SK-N-SH (cell line): ENCODE results near the gene ACTR1A. TPM values are rescaled to one million over a fixed set of nuclear protein-coding genes. Genes with fewer than 3 reads are reported as not detected.

Experiments used
- CTCF ChIA-PET: fragments of 300-600, 350-600 bp; formaldehyde crosslinking; extraction: SDS; loops from one replicate; lab custom pipeline; 2021; lab: Yijun Ruan, JAX
- POLR2A ChIA-PET: fragments of 350-600 bp; sonication (Branson Sonifier 250); formaldehyde crosslinking; extraction: SDS; loops from one replicate; lab custom pipeline; 2020; ENCODE audit warnings: antibody characterized with exemption, inconsistent platforms; lab: Yijun Ruan, JAX
- DNase-seq: peaks from one replicate; pipeline ENCODE4 v3.0.0; 2012
- H2AFZ ChIP-seq: fragments of 200-600 bp; sonication (generic); 2 replicates; pipeline ENCODE4 v1.8.1; 2016; ENCODE audit warnings: antibody characterized with exemption, mild to moderate bottlenecking, low read depth
- H3F3A ChIP-seq: fragments of 200-600 bp; sonication (generic); replicated peaks from 2 replicates; pipeline ENCODE3; 2016; ENCODE audit warnings: antibody characterized with exemption, mild to moderate bottlenecking; ENCODE audit not compliant: insufficient read depth
- H3K27ac ChIP-seq, 2 experiments: fragments of 200-500 bp in 1 of 2; fragments of 200-600 bp in 1 of 2; sonication (Bioruptor generic) in 1 of 2; sonication (generic), shearing (Covaris generic) in 1 of 2; 2 replicates each; pipeline versions ENCODE4 v1.5.1 to v1.6.1; 2014 to 2016; ENCODE audit warnings: low read depth in 2 of 2, inconsistent platforms in 1 of 2, low read length in 1 of 2, mild to moderate bottlenecking in 1 of 2, mixed read lengths in 1 of 2
- H3K27me3 ChIP-seq: fragments of 200-600 bp; sonication (generic), shearing (Covaris generic); 2 replicates; pipeline ENCODE4 v1.6.1; 2016; ENCODE audit warnings: mixed run types; ENCODE audit not compliant: insufficient read depth
- H3K36me3 ChIP-seq, 2 experiments: fragments of 200-500 bp in 1 of 2; fragments of 200-600 bp in 1 of 2; sonication (Bioruptor generic) in 1 of 2; sonication (generic) in 1 of 2; replicated peaks in 1 of 2; 2 replicates each; pipeline versions ENCODE3 to v1.5.1; 2014 to 2016; ENCODE audit warnings: low read length in 1 of 2, mild to moderate bottlenecking in 1 of 2; ENCODE audit not compliant: insufficient read depth in 2 of 2, control insufficient read depth in 1 of 2
- H3K4me1 ChIP-seq, 2 experiments: fragments of 200-500 bp in 1 of 2; fragments of 200-600 bp in 1 of 2; sonication (Bioruptor generic) in 1 of 2; sonication (generic), shearing (Covaris generic) in 1 of 2; 2 replicates each; pipeline versions ENCODE4 v1.5.1 to v1.6.1; 2014 to 2016; ENCODE audit warnings: low read depth in 1 of 2, low read length in 1 of 2, mixed run types in 1 of 2; ENCODE audit not compliant: insufficient read depth in 2 of 2, control insufficient read depth in 1 of 2
- H3K4me2 ChIP-seq: fragments of 200-600 bp; sonication (generic), shearing (Covaris generic); 2 replicates; pipeline ENCODE4 v1.6.1; 2017; ENCODE audit warnings: mixed run types
- H3K4me3 ChIP-seq, 2 experiments: fragments of 200-500 bp in 1 of 2; fragments of 200-600 bp in 1 of 2; sonication (Bioruptor generic) in 1 of 2; sonication (generic), shearing (Covaris generic) in 1 of 2; 2 replicates each; pipeline versions ENCODE4 v1.5.1 to v1.8.1; 2014 to 2016; ENCODE audit warnings: low read depth in 2 of 2, inconsistent platforms in 1 of 2, low read length in 1 of 2, mild to moderate bottlenecking in 1 of 2, mixed read lengths in 1 of 2, moderate library complexity in 1 of 2
- H3K79me2 ChIP-seq: fragments of 200-600 bp; sonication (generic); 2 replicates; pipeline ENCODE4 v1.8.1; 2017; ENCODE audit warnings: mild to moderate bottlenecking; ENCODE audit not compliant: insufficient read depth
- H3K9ac ChIP-seq: fragments of 200-600 bp; sonication (generic); 2 replicates; pipeline ENCODE4 v1.6.1; 2017; ENCODE audit warnings: mixed run types
- H3K9me2 ChIP-seq: fragments of 200-600 bp; sonication (generic); 2 replicates; pipeline ENCODE4 v1.6.1; 2017; ENCODE audit warnings: mixed run types
- H3K9me3 ChIP-seq: fragments of 200-600 bp; sonication (generic); 2 replicates; pipeline ENCODE4 v1.6.1; 2017; ENCODE audit warnings: mixed run types, mild to moderate bottlenecking, moderate library complexity
- H4K20me1 ChIP-seq: fragments of 200-600 bp; sonication (generic); 2 replicates; pipeline ENCODE4 v1.6.1; 2017; ENCODE audit warnings: mild to moderate bottlenecking, mixed run types; ENCODE audit not compliant: insufficient read depth
- CHD2 ChIP-seq: fragments of 150-350 bp; IDR thresholded peaks from 2 replicates; pipeline ENCODE4 v1.6.1; 2018; ENCODE audit warnings: low read length; ENCODE audit not compliant: partially characterized antibody
- FOSL2 ChIP-seq: IDR thresholded peaks from 2 replicates; pipeline ENCODE4 v1.4.0; 2012; ENCODE audit warnings: low read depth, mild to moderate bottlenecking, moderate library complexity, borderline replicate concordance
- FOXM1 ChIP-seq: IDR thresholded peaks from 2 replicates; pipeline ENCODE4 v1.4.0; 2012; ENCODE audit warnings: low read depth, mild to moderate bottlenecking
- GATA2 ChIP-seq: sonication (generic); formaldehyde crosslinking; IDR thresholded peaks from 2 replicates; pipeline ENCODE4 v1.5.0; 2020; ENCODE audit warnings: mild to moderate bottlenecking, missing genetic modification reagents
- IRF3 ChIP-seq: fragments of 150-350 bp; IDR thresholded peaks from 2 replicates; pipeline ENCODE4 v1.6.1; 2016; ENCODE audit warnings: mild to moderate bottlenecking, low read depth, low read length
- MEF2A ChIP-seq: IDR thresholded peaks from 2 replicates; pipeline ENCODE4 v1.4.0; 2012; ENCODE audit warnings: low read depth, borderline replicate concordance
- NFIC ChIP-seq: IDR thresholded peaks from 2 replicates; pipeline ENCODE4 v1.4.0; 2012; ENCODE audit warnings: borderline replicate concordance
- RAD21 ChIP-seq: IDR thresholded peaks from 2 replicates; pipeline ENCODE4 v1.6.1; 2012; ENCODE audit warnings: mild to moderate bottlenecking, low read length
- REST ChIP-seq: IDR thresholded peaks from 2 replicates; pipeline ENCODE4 v1.6.1; 2012; ENCODE audit warnings: mild to moderate bottlenecking, low read depth, low read length, moderate library complexity
- RXRA ChIP-seq: IDR thresholded peaks from 2 replicates; pipeline ENCODE4 v1.4.0; 2012; ENCODE audit warnings: low read depth, mild to moderate bottlenecking, borderline replicate concordance
- SMC3 ChIP-seq: IDR thresholded peaks from 2 replicates; pipeline ENCODE4 v1.6.1; 2012; ENCODE audit warnings: low read depth, low read length, improper control_type of control experiment
- TCF12 ChIP-seq: IDR thresholded peaks from 2 replicates; pipeline ENCODE4 v1.4.0; 2012
- USF1 ChIP-seq: IDR thresholded peaks from 2 replicates; pipeline ENCODE4 v1.4.0; 2012; ENCODE audit warnings: low read depth, borderline replicate concordance
- USF2 ChIP-seq: fragments of 150-350 bp; IDR thresholded peaks from 2 replicates; pipeline ENCODE4 v1.6.1; 2017; ENCODE audit warnings: antibody characterized with exemption, low read length, low read depth, borderline replicate concordance
- YY1 ChIP-seq: IDR thresholded peaks from 2 replicates; pipeline ENCODE4 v1.4.0; 2012; ENCODE audit warnings: low read depth, mild to moderate bottlenecking
- WGBS: methylation state at CpG from one replicate; pipeline ENCODE4 v1.1.6; 2017; ENCODE audit warnings: low lambda C conversion rate; 5-methylcytosine and 5-hydroxymethylcytosine counted together
- polyA plus RNA-seq, 3 experiments: library from polyadenylated mRNA; depleted of rRNA; stranded (reverse); fragments of >200 nt; gene quantifications; 2 replicates each; pipeline ENCODE4 v1.2.3, GENCODE V29; 2012

ACTR1A gene
- polyA plus RNA-seq, 1 of the 3 experiments (the other 2 are of a cell fraction): 106 TPM

GRCh38 chr10:102522874-102523249 lies 20.4 kb upstream of the ACTR1A start (continued):
- no peak for TF ChIP-seq FOXM1
- no peak for TF ChIP-seq FOSL2
- no peak for TF ChIP-seq USF2
- TF ChIP-seq IRF3: no peak
- no peak for TF ChIP-seq SMC3
- TF ChIP-seq, all 33 proteins: peak for 0

- Histone ChIP-seq H3K27ac (no peak overlapping the region), H3K4me2 (no peak overlapping the region), H3K79me2 (peaks cover 9% of the 10 kb centered on the region; the same call in 1 of the 2 replicates), H3K4me3 (no peak overlapping the region), H3K36me3 (no peaks in the 10 kb centered on the region), H2AFZ (no peak overlapping the region), H3K9me3 (no peaks in the 10 kb centered on the region), H4K20me1 (no peaks in the 10 kb centered on the region), H3K9me2 (no peaks in the 10 kb centered on the region), H3K4me1 (peaks cover 2 to 10% of the 10 kb centered on the region in 2 experiments; a peak in 1 of 4 replicates), H3K27me3 (no peaks in the 10 kb centered on the region), H3F3A (peaks cover 7% of the 10 kb centered on the region), H3K9ac (no peak overlapping the region)
- CTCF ChIA-PET: interaction anchor here (1.5 kb wide), 1 partner anchor 64 kb away, joined by 6 read pairs; no protein-coding TSS in a partner anchor
- no peak for DNase-seq
- POLR2A ChIA-PET: interaction anchor here (1.8 kb wide), 1 partner anchor 14 kb away, joined by 6 read pairs; no protein-coding TSS in a partner anchor
- TF ChIP-seq NFIC: no peak
- TF ChIP-seq USF1: no peak
- TF ChIP-seq GATA2 (CRISPR knock-in tag): no peak
- TF ChIP-seq TCF12: no peak
- TF ChIP-seq REST: no peak
- TF ChIP-seq FOSL2: no peak
- TF ChIP-seq RXRA: no peak
- no peak for TF ChIP-seq IRF3
- TF ChIP-seq MEF2A: no peak
- no peak for TF ChIP-seq YY1
- TF ChIP-seq RAD21: no peak
- TF ChIP-seq CHD2: no peak
- TF ChIP-seq SMC3: no peak
- 94% methylated on average over 12 of the region's 12 CpGs for WGBS
Measured at GRCh38 chr10:102519246-102519825, 16.8 kb upstream of the ACTR1A start.
